Endothelial cell of umbilical vein (primary cell): ENCODE data around the gene OR10A3. TPM values are rescaled to one million over a fixed set of nuclear protein-coding genes. Genes with fewer than 3 reads are reported as not detected.

ENCODE experiments used
- BruUV-seq: library from RNA; stranded (reverse); fragments of 400-500 nt; replicated peaks from 2 replicates; lab custom pipeline; 2021; lab: Mats Ljungman, UMichigan
- CTCF ChIA-PET: fragments of 300-600, 350-600 bp; sonication (Branson Sonifier 250); formaldehyde crosslinking; loops from one replicate; lab custom pipeline; 2021; ENCODE audit warnings: antibody characterized with exemption, inconsistent platforms; lab: Charles Lee
- POLR2A ChIA-PET: fragments of 300-600, 350-600 bp; sonication (Branson Sonifier 250); formaldehyde crosslinking; loops from one replicate; lab custom pipeline; 2021; ENCODE audit warnings: antibody characterized with exemption, inconsistent platforms; lab: Charles Lee
- DNase-seq: peaks from one replicate; pipeline ENCODE4 v3.0.0-alpha.2; 2011; ENCODE audit warnings: low read depth, low spot score
- FAIRE-seq: peaks from 2 replicates; lab custom pipeline; 2011; peaks lifted over from hg19 to GRCh38; lab: Jason Lieb, UNC
- H2AFZ ChIP-seq: 2 replicates; pipeline ENCODE4 v1.6.0; 2012; ENCODE audit warnings: low read depth, low read length, control low read depth, inconsistent platforms
- H3K27ac ChIP-seq: 2 replicates; pipeline ENCODE4 v1.5.1; 2011; ENCODE audit warnings: low read depth, mild to moderate bottlenecking, control low read depth, low read length, moderate library complexity; ENCODE audit not compliant: insufficient read depth
- H3K27me3 ChIP-seq, 2 experiments: 2 replicates each; pipeline versions ENCODE4 v1.6.0 to v1.6.1; 2011; ENCODE audit warnings: low read length in 2 of 2, mixed read lengths in 1 of 2; ENCODE audit not compliant: control insufficient read depth in 2 of 2, insufficient read depth in 2 of 2
- H3K36me3 ChIP-seq, 2 experiments: 2 replicates in 1 of 2; 3 replicates in 1 of 2; pipeline ENCODE4 v1.5.1; 2011; ENCODE audit warnings: low read length in 2 of 2, mild to moderate bottlenecking in 1 of 2, moderate library complexity in 1 of 2; ENCODE audit not compliant: control insufficient read depth in 2 of 2, insufficient read depth in 2 of 2; ENCODE audit errors: extremely low read depth in 1 of 2
- H3K4me1 ChIP-seq: 3 replicates; pipeline ENCODE4 v1.5.1; 2011; ENCODE audit warnings: mild to moderate bottlenecking, low read length; ENCODE audit not compliant: control insufficient read depth, insufficient read depth; ENCODE audit errors: extremely low read depth
- H3K4me2 ChIP-seq: 2 replicates; pipeline ENCODE4 v1.6.1; 2011; ENCODE audit warnings: low read length, control low read depth, mixed read lengths; ENCODE audit not compliant: insufficient read depth
- H3K4me3 ChIP-seq, 3 experiments: fragments of 200-600 bp in 1 of 3; sonication (generic), shearing (Covaris generic) in 1 of 3; replicated peaks in 1 of 3; 2 replicates each; pipeline ENCODE4 v1.5.1; 2011 to 2016; ENCODE audit warnings: control low read depth in 3 of 3, low read length in 3 of 3, mild to moderate bottlenecking in 2 of 3, inconsistent platforms in 1 of 3, low read depth in 1 of 3, moderate library complexity in 1 of 3; ENCODE audit not compliant: insufficient read depth in 1 of 3
- H3K79me2 ChIP-seq: 2 replicates; pipeline ENCODE4 v1.6.0; 2012; ENCODE audit warnings: low read length, inconsistent platforms; ENCODE audit not compliant: control insufficient read depth, insufficient read depth
- H3K9ac ChIP-seq: replicated peaks from 2 replicates; pipeline ENCODE3; 2011; ENCODE audit warnings: low read length, control low read depth; ENCODE audit not compliant: insufficient read depth; ENCODE audit errors: extremely low read depth
- H3K9me1 ChIP-seq: replicated peaks from 3 replicates; pipeline ENCODE4 v1.6.0; 2011; ENCODE audit warnings: mild to moderate bottlenecking, low read length; ENCODE audit not compliant: control insufficient read depth, insufficient read depth; ENCODE audit errors: extremely low read depth
- H3K9me3 ChIP-seq: replicated peaks from 2 replicates; pipeline ENCODE4 v1.5.1; 2012; ENCODE audit warnings: low read length, inconsistent platforms; ENCODE audit not compliant: control insufficient read depth, insufficient read depth
- H4K20me1 ChIP-seq: replicated peaks from 2 replicates; pipeline ENCODE3; 2011; ENCODE audit warnings: mild to moderate bottlenecking, low read length; ENCODE audit not compliant: control insufficient read depth, insufficient read depth; ENCODE audit errors: extremely low read depth
- CTCF ChIP-seq, 2 donors: IDR thresholded peaks; 1 replicate in 1 of 2; 2 replicates in 1 of 2; pipeline ENCODE4 v1.5.1; 2011; ENCODE audit warnings: low read length in 2 of 2, mild to moderate bottlenecking in 2 of 2, moderate library complexity in 2 of 2, control low read depth in 1 of 2, inconsistent platforms in 1 of 2, low read depth in 1 of 2; ENCODE audit not compliant: insufficient read depth in 1 of 2; ENCODE audit errors: extremely low read depth in 1 of 2
- EZH2 ChIP-seq: IDR thresholded peaks from 2 replicates; pipeline ENCODE4 v1.6.1; 2012; ENCODE audit warnings: borderline replicate concordance, low read depth, mild to moderate bottlenecking, moderate library complexity, low read length, inconsistent platforms; ENCODE audit not compliant: severe bottlenecking
- FOS ChIP-seq: IDR thresholded peaks from 2 replicates; pipeline ENCODE4 v1.6.1; 2011; ENCODE audit warnings: mild to moderate bottlenecking, low read length, moderate library complexity, borderline replicate concordance; ENCODE audit not compliant: insufficient read depth
- GATA2 ChIP-seq: IDR thresholded peaks from 2 replicates; pipeline ENCODE4 v1.7.0; 2011; ENCODE audit warnings: low read depth, mild to moderate bottlenecking, moderate library complexity, mixed read lengths, low read length; ENCODE audit not compliant: insufficient read length, insufficient read depth
- JUN ChIP-seq: IDR thresholded peaks from 2 replicates; pipeline ENCODE4 v1.6.1; 2011; ENCODE audit warnings: borderline replicate concordance, low read depth; ENCODE audit not compliant: insufficient read length, insufficient read depth
- MYC ChIP-seq: IDR thresholded peaks from one replicate; pipeline ENCODE4 v1.6.1; 2011; ENCODE audit warnings: mild to moderate bottlenecking, low read depth, low read length
- POLR2A ChIP-seq: IDR thresholded peaks from 2 replicates; pipeline ENCODE4 v1.6.1; 2012; ENCODE audit warnings: low read depth, mild to moderate bottlenecking, control low read depth, low read length
- POLR2AphosphoS5 ChIP-seq: IDR thresholded peaks from 2 replicates; pipeline ENCODE4 v1.6.1; 2012; ENCODE audit warnings: low read depth, mild to moderate bottlenecking, control low read depth, low read length, moderate library complexity; ENCODE audit not compliant: insufficient read depth
- dilution Hi-C: fragments of 300-500 bp; cut with MboI; formaldehyde crosslinking; loops from one replicate; pipeline ENCODE4 v1.15.0; 2019; ENCODE audit warnings: low sequenced_read_pairs; ENCODE audit not compliant: extremely low pct_ligation_motif_present
- intact Hi-C: fragments of 100-400 bp; cut with micrococcal nuclease; formaldehyde crosslinking; loops from one replicate; pipeline ENCODE4 v1.10.0; 2022
- polyA plus RNA-seq, 4 experiments: library from polyadenylated mRNA; depleted of rRNA in 3 of 4; stranded (reverse) in 3 of 4; unstranded in 1 of 4; fragments of >200 nt; gene quantifications; 2 replicates each; pipeline versions ENCODE4 v1.2.1 to v1.2.3, GENCODE V29; 2011 to 2012; ENCODE audit warnings: missing spikeins in 1 of 4
- total RNA-seq: library from RNA; stranded (reverse); gene quantifications from 2 replicates; pipeline ENCODE4 v1.2.3, GENCODE V29; 2021
- TF ChIP-seq, protein P1 (sequence below): IDR thresholded peaks from 2 replicates; pipeline ENCODE4 v1.6.1; 2011; ENCODE audit not compliant: insufficient read depth, insufficient read length

The OR10A3 gene
- total and polyA plus RNA-seq, 2 donors (not counting 3 experiments of a cell fraction or from before 2014, with no cell fraction given), result not detected

DNA sequence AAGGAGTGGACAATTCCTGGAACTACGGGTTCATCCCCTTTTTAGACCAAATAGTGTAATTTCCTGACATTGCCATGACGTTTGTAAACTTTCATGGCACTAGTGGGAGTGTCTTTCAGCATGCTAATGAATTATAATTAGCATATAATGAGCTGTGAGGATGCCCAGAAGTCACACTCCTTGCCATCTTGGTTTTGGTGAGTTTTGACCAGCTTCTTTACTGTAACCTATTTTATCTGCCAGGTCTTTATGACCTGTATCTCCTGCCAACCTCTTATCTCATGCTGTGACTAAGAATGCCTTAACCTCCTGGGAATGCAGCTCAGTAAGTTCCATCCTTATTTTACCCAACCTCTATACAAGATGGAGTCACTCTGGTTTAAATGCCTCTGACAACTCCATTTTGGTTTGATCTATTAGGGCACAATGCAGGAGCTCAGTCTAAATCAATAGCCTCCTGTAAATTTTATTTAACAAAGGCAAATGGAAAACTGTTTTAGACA, 31.2 kb downstream of the OR10A3 start:
- H2AFZ ChIP-seq, result no peak overlapping the region
- no peaks in the 10 kb centered on the region for H4K20me1 ChIP-seq
- FAIRE-seq (no peak), DNase-seq (no peak)
- ChIA-PET POLR2A (no interaction called here), CTCF (interaction anchor here (1.4 to 1.5 kb wide), 2 partner anchors 76 to 77 kb away, joined by 3 to 4 read pairs; partner anchors contain the start of gene EIF3F)
- dilution Hi-C loops, result no loop called here
- no peak overlapping the region for H3K9ac ChIP-seq
- H3K4me1 ChIP-seq, result no peaks in the 10 kb centered on the region
- no peaks in the 10 kb centered on the region for H3K79me2 ChIP-seq
- no TSS peak for BruUV-seq
- H3K27ac ChIP-seq, result no peak overlapping the region
- no peaks in the 10 kb centered on the region for H3K36me3 ChIP-seq
- H3K9me1 ChIP-seq, result no peaks in the 10 kb centered on the region
- no peak overlapping the region for H3K4me2 ChIP-seq
- TF ChIP-seq JUN (no peak), GATA2 (no peak), EZH2 (no peak), POLR2AphosphoS5 (no peak), POLR2A (no peak)
- TF ChIP-seq, protein P1, sequence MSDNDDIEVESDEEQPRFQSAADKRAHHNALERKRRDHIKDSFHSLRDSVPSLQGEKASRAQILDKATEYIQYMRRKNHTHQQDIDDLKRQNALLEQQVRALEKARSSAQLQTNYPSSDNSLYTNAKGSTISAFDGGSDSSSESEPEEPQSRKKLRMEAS, result no peak
- no peaks in the 10 kb centered on the region for H3K9me3 ChIP-seq
- H3K4me3 ChIP-seq, result no peak overlapping the region
- intact Hi-C loops, result no loop called here
- H3K27me3 ChIP-seq, result peaks cover 0 to 4% of the 10 kb centered on the region in 2 experiments

DNA sequence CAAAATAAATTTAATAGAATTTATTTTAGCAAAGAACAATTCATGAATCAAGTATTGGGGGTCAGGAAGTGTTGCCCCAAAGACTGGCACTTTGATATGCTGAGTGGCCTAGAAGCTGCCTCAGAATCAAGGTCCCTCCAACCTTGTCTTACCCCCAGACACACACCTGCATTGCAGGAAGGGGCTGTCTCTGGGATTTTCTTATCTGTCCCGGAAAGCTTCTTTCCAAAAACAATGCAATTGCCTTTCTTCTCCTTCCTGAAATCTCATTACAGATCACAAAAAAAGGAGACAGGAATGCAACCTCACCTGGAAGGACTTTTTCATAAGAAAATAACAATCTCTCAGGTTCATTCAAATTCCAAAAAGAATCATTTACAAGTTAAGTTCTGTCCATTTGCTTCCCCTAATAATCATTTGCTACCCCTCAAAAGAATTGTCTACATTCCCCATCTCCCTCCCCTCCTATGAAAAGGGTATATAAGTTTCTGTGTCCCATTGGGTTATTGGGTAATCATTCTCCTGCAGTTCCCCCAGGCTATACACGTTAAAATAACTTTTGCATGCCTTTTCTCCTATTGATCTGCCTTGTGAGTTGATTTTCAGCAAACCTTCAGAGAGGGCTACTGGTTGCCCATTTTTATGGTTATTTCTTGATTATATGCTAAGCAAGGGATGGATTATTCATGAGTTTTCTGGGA, 31.8 kb downstream of the OR10A3 start:
- Histone ChIP-seq H3K36me3 (no peaks in the 10 kb centered on the region), H3K4me3 (no peak overlapping the region), H4K20me1 (no peaks in the 10 kb centered on the region), H3K9me3 (no peaks in the 10 kb centered on the region), H3K4me2 (no peak overlapping the region), H3K9me1 (no peaks in the 10 kb centered on the region), H3K27me3 (peaks cover 0 to 4% of the 10 kb centered on the region in 2 experiments), H3K9ac (no peak overlapping the region), H3K27ac (no peak overlapping the region), H2AFZ (no peak overlapping the region), H3K79me2 (no peaks in the 10 kb centered on the region), H3K4me1 (no peaks in the 10 kb centered on the region)
- FAIRE-seq (no peak), DNase-seq (no peak)
- BruUV-seq, result no TSS peak
- dilution Hi-C loops, result no loop called here
- TF ChIP-seq CTCF (IDR thresholded peaks at IDR 0.05; ENCODE audit: extremely low read depth in 1 of 2, insufficient read depth in 1 of 2, low read depth in 1 of 2, low read length in 2 of 2), result no peak
- TF ChIP-seq FOS, result no peak
- TF ChIP-seq, protein P1, result no peak
- no peak for TF ChIP-seq JUN
- TF ChIP-seq POLR2AphosphoS5, result no peak
- TF ChIP-seq POLR2A, result no peak
- TF ChIP-seq EZH2, result no peak
- TF ChIP-seq GATA2, result no peak
- no peak for TF ChIP-seq MYC
- CTCF ChIA-PET, result interaction anchor here (1.1 to 1.5 kb wide), 3 partner anchors 14 to 77 kb away, joined by 3 to 5 read pairs (median 4); partner anchors contain the start of gene EIF3F
- POLR2A ChIA-PET, result no interaction called here
- intact Hi-C loops, result loop anchor here (5.0 kb wide), 1 partner anchor 183 kb away; no protein-coding TSS in a partner anchor
